Lower leg skin (tissue), 3 donors: ENCODE measurements around the gene TBXAS1.

Experiments used
- CTCF ChIP-seq, 3 donors: fragments of 450-650 bp; IDR thresholded peaks; one replicate each; pipeline ENCODE4 v1.5.1; 2016; ENCODE audit warnings: antibody characterized with exemption in 3 of 3, mild to moderate bottlenecking in 3 of 3, moderate library complexity in 2 of 3
- POLR2A ChIP-seq, 2 donors: fragments of 450-650 bp; IDR thresholded peaks; one replicate each; pipeline ENCODE4 v1.6.1; 2016 to 2017; ENCODE audit warnings: antibody characterized with exemption in 2 of 2, mild to moderate bottlenecking in 1 of 2, moderate library complexity in 1 of 2

- TF ChIP-seq CTCF (IDR thresholded peaks at IDR 0.05) (no peak), POLR2A (IDR thresholded peaks at IDR 0.05) (no peak)
These were observed 44.7 kb downstream of the TBXAS1 start for GRCh38 chr7:139873593-139874301.
